H1 (cell line): Measurements from ENCODE around the gene DLEC1. TPM values are rescaled to one million over a fixed set of nuclear protein-coding genes. Genes with fewer than 3 reads are reported as not detected.

Experiments used
- CHD7 ChIP-seq: fragments of 300-600 bp; sonication (generic); IDR thresholded peaks from 2 replicates; pipeline ENCODE4 v1.7.1; 2012; ENCODE audit warnings: low read length, moderate library complexity, mild to moderate bottlenecking, inconsistent platforms; ENCODE audit not compliant: insufficient replicate concordance
- GTF2F1 ChIP-seq: IDR thresholded peaks from 2 replicates; pipeline ENCODE4 v1.6.1; 2012; ENCODE audit warnings: low read depth, low read length, improper control_type of control experiment, borderline replicate concordance
- SP1 ChIP-seq: IDR thresholded peaks from 2 replicates; pipeline ENCODE4 v1.6.1; 2011; ENCODE audit warnings: low read depth, low read length
- SP4 ChIP-seq: IDR thresholded peaks from 2 replicates; pipeline ENCODE4 v1.6.1; 2012; ENCODE audit warnings: low read length, inconsistent platforms
- polyA plus RNA-seq, 7 experiments: library from polyadenylated mRNA; depleted of rRNA in 3 of 7; stranded (reverse) in 5 of 7; unstranded in 2 of 7; fragments of >200 nt in 5 of 7; fragments of 200-250 nt in 2 of 7; gene quantifications; 1 replicate in 5 of 7; 2 replicates in 1 of 7; 4 replicates in 1 of 7; pipeline versions ENCODE4 v1.2.1 to v1.2.3, GENCODE V29; 2011 to 2013; ENCODE audit warnings: missing spikeins in 2 of 7, mixed read lengths in 2 of 7
- total RNA-seq: library from RNA; stranded (reverse); fragmentation: NEBNext Ultra II Directional; extraction: Animal tissue kit (Norgen Biotek cat#: 25700); gene quantifications from 2 replicates; pipeline ENCODE4 v1.2.1, GENCODE V29; 2021

The DLEC1 gene
- total and polyA plus RNA-seq, 2 of the 8 experiments (the other 6 are each of a cell fraction or from before 2014, with no cell fraction given): 0.26 to 0.76 TPM

- TF ChIP-seq CHD7 (no peak), SP4 (no peak), SP1 (peak; percentile 92), GTF2F1 (no peak)
These were observed 126.1 kb downstream of the DLEC1 start, which contains the start of gene OXSR1 (continued) for GRCh38 chr3:38164952-38165721.
